Activated CD4-positive, alpha-beta memory T cell treated with anti-CD3 and anti-CD28 coated beads for 36 hours (primary cell): ENCODE measurements around the gene AOC3. TPM values are rescaled to one million over a fixed set of nuclear protein-coding genes. Genes with fewer than 3 reads are reported as not detected.
"Not testable (repeated sequence)": the region's sequence is repeated elsewhere in the genome, so short reads cannot be mapped to it uniquely, and the experiment has no call there.

Experiments used
- CTCF ChIA-PET: fragments of 350-600 bp; sonication (Branson Sonifier 250); formaldehyde crosslinking; loops from one replicate; lab custom pipeline; 2021; ENCODE audit warnings: antibody characterized with exemption, inconsistent platforms; lab: Charles Lee
- POLR2A ChIA-PET: fragments of 350-600 bp; sonication (Branson Sonifier 250); formaldehyde crosslinking; loops from one replicate; lab custom pipeline; 2021; ENCODE audit warnings: antibody characterized with exemption; lab: Charles Lee
- DNase-seq: peaks from one replicate; pipeline ENCODE4 v3.0.0-alpha.2; 2020
- H3K27ac Mint-ChIP-seq: one replicate; pipeline ENCODE4 v1.8.0; 2021; ENCODE audit warnings: mixed read lengths
- H3K27me3 Mint-ChIP-seq: one replicate; pipeline ENCODE4 v1.8.0; 2021; ENCODE audit warnings: mixed read lengths
- H3K36me3 Mint-ChIP-seq: one replicate; pipeline ENCODE4 v1.8.0; 2021; ENCODE audit warnings: mixed read lengths
- H3K4me1 Mint-ChIP-seq: one replicate; pipeline ENCODE4 v1.8.0; 2021; ENCODE audit warnings: low read depth, mixed read lengths
- H3K4me3 Mint-ChIP-seq: one replicate; pipeline ENCODE4 v1.8.0; 2021; ENCODE audit warnings: mild to moderate bottlenecking, mixed read lengths
- H3K9me3 Mint-ChIP-seq: one replicate; pipeline ENCODE4 v1.8.0; 2021; ENCODE audit warnings: mixed read lengths
- intact Hi-C: fragments of 100-400 bp; cut with micrococcal nuclease; formaldehyde crosslinking; loops from one replicate; pipeline ENCODE4 v1.15.1; 2023
- total RNA-seq, 2 experiments: library from RNA; stranded (reverse); gene quantifications; one replicate each; pipeline ENCODE4 v1.2.3, GENCODE V29; 2021

The AOC3 gene
- total RNA-seq, 2 experiments from 2014 or later, result 1.6 to 2.0 TPM

DNA sequence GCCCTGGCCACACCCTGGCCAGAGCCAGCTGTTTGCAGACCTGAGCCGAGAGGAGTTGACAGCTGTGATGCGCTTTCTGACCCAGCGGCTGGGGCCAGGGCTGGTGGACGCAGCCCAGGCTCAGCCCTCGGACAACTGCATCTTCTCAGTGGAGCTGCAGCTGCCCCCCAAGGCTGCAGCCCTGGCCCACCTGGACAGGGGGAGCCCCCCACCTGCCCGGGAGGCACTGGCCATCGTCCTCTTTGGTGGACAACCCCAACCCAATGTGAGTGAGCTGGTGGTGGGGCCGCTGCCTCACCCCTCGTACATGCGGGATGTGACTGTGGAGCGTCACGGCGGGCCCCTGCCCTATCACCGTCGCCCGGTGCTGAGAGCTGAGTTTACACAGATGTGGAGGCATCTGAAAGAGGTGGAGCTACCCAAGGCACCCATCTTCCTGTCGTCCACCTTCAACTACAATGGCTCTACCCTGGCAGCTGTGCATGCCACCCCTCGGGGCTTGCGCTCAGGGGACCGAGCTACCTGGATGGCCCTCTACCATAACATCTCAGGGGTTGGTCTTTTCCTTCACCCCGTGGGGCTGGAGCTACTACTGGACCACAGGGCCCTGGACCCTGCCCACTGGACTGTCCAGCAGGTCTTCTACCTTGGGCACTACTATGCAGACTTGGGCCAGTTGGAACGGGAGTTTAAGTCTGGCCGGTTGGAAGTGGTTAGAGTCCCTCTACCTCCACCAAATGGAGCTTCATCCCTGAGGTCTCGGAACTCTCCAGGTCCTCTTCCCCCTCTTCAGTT is 6.0 kb upstream of the AOC3 start:
- H3K4me1 Mint-ChIP-seq, result peaks cover 16% of the 10 kb centered on the region
- no peak for DNase-seq
- CTCF ChIA-PET, result interaction anchor here (0.7 to 5.0 kb wide), 9 partner anchors 10 to 153 kb away, joined by 3 to 25 read pairs (median 5); partner anchors contain the start of genes BECN1, PSME3 and RPL27
- H3K4me3 Mint-ChIP-seq, result no peak overlapping the region
- H3K9me3 Mint-ChIP-seq, result no peaks in the 10 kb centered on the region
- no peak overlapping the region for H3K27ac Mint-ChIP-seq
- no peaks in the 10 kb centered on the region for H3K27me3 Mint-ChIP-seq
- H3K36me3 Mint-ChIP-seq, result peaks cover 36% of the 10 kb centered on the region
- intact Hi-C loops, result loop anchor here (5.0 kb wide), 1 partner anchor 137 kb away; the partner anchor contains the start of genes PTGES3L and RUNDC1
- POLR2A ChIA-PET, result interaction anchor here (0.6 to 2.5 kb wide), 5 partner anchors 11 to 280 kb away, joined by 3 to 12 read pairs (median 3); partner anchors contain the start of genes BRCA1 and RPL27

DNA sequence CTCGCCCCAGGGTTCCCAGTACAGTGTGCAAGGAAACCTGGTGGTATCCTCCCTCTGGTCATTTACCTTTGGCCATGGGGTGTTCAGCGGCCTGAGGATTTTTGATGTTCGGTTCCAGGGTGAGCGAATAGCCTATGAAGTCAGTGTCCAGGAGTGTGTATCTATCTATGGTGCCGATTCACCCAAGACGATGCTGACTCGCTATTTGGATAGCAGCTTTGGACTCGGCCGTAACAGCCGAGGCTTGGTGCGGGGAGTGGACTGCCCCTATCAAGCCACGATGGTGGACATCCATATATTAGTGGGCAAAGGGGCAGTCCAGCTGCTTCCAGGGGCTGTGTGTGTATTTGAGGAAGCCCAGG is 5.5 kb upstream of the AOC3 start:
- no peak overlapping the region for H3K27ac Mint-ChIP-seq
- intact Hi-C loops, result loop anchor here (5.0 kb wide), 1 partner anchor 137 kb away; the partner anchor contains the start of genes PTGES3L and RUNDC1
- ChIA-PET CTCF (interaction anchor here (0.7 to 5.0 kb wide), 7 partner anchors 12 to 152 kb away, joined by 3 to 25 read pairs (median 6); partner anchors contain the start of genes BECN1, PSME3 and RPL27), POLR2A (interaction anchor here (0.6 to 2.5 kb wide), 7 partner anchors 10 to 279 kb away, joined by 3 to 12 read pairs (median 3); partner anchors contain the start of genes BRCA1 and RPL27)
- DNase-seq, result no peak
- peaks cover 34% of the 10 kb centered on the region for H3K36me3 Mint-ChIP-seq
- no peaks in the 10 kb centered on the region for H3K9me3 Mint-ChIP-seq
- H3K4me1 Mint-ChIP-seq, result peaks cover 16% of the 10 kb centered on the region
- no peaks in the 10 kb centered on the region for H3K27me3 Mint-ChIP-seq
- no peak overlapping the region for H3K4me3 Mint-ChIP-seq

- no peaks in the 10 kb centered on the region for H3K9me3 Mint-ChIP-seq
- ChIA-PET POLR2A (interaction anchor here (0.6 to 2.5 kb wide), 6 partner anchors 10 to 279 kb away, joined by 3 to 12 read pairs (median 3); partner anchors contain the start of genes BRCA1 and RPL27), CTCF (interaction anchor here (0.7 to 5.0 kb wide), 7 partner anchors 13 to 152 kb away, joined by 3 to 25 read pairs (median 6); partner anchors contain the start of genes BECN1, PSME3 and RPL27)
- H3K27ac Mint-ChIP-seq, result peak overlapping the region; percentile 14
- DNase-seq, result peak; percentile 83
- no peaks in the 10 kb centered on the region for H3K27me3 Mint-ChIP-seq
- H3K4me3 Mint-ChIP-seq, result no peak overlapping the region
- intact Hi-C loops, result loop anchor here (5.0 kb wide), 1 partner anchor 136 kb away; the partner anchor contains the start of genes PTGES3L and RUNDC1
- peaks cover 32% of the 10 kb centered on the region for H3K36me3 Mint-ChIP-seq
- H3K4me1 Mint-ChIP-seq, result peaks cover 16% of the 10 kb centered on the region
Measured at GRCh38 chr17:42845918-42846593, 4.9 kb upstream of the AOC3 start.

DNA sequence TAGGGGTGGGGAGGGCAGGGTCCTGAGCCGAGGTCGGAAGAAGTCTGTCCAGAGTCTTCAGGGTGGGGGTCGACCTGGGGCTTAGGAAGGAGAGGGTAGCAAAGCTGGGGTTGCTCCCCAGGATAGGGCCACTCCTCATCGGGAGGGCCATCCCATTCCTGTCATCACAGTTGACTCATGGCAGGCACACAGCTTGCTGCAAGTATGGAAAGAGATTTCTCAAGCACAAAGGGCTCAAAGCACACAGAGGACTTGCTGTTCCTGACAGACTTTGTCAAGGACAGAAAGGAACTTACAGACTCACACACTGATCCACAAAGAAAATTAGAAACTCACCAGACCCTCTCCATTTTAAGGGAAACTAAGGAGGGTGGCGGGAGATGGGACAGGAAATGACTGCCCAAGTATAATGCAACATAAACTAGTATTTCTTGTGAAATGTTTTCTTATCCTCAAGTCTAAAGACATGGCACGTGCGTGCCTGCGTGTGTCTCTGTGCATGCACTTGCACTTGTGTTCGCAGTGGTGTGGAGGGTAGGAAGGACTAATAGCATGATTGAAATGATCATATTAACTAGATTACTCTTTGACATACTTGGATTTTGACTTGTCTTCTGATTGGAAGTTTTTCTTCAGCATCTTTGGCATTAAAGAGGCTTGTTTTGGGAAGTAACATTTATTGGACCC is 4.3 kb upstream of the AOC3 start:
- H3K27ac Mint-ChIP-seq, result no peak overlapping the region
- H3K4me1 Mint-ChIP-seq, result peaks cover 16% of the 10 kb centered on the region
- no peak for DNase-seq
- H3K27me3 Mint-ChIP-seq, result no peaks in the 10 kb centered on the region
- no peak overlapping the region for H3K4me3 Mint-ChIP-seq
- intact Hi-C loops, result loop anchor here (5.0 kb wide), 1 partner anchor 136 kb away; the partner anchor contains the start of genes PTGES3L and RUNDC1
- no peaks in the 10 kb centered on the region for H3K9me3 Mint-ChIP-seq
- ChIA-PET CTCF (interaction anchor here (1.2 to 5.0 kb wide), 5 partner anchors 23 to 151 kb away, joined by 4 to 25 read pairs (median 6); partner anchors contain the start of genes BECN1 and RPL27), POLR2A (interaction anchor here (1.0 to 2.5 kb wide), 4 partner anchors 11 to 134 kb away, joined by 3 to 12 read pairs (median 5); no protein-coding TSS in a partner anchor)
- peaks cover 27% of the 10 kb centered on the region for H3K36me3 Mint-ChIP-seq

GRCh38 chr17:42848093-42848492 is 2.9 kb upstream of the AOC3 start:
- no peaks in the 10 kb centered on the region for H3K9me3 Mint-ChIP-seq
- H3K27ac Mint-ChIP-seq, result no peak overlapping the region
- H3K4me1 Mint-ChIP-seq, result peaks cover 16% of the 10 kb centered on the region
- intact Hi-C loops, result loop anchor here (5.0 kb wide), 1 partner anchor 134 kb away; the partner anchor contains the start of genes PTGES3L and RUNDC1
- no peak overlapping the region for H3K4me3 Mint-ChIP-seq
- CTCF ChIA-PET, result interaction anchor here (0.7 to 1.7 kb wide), 2 partner anchors 32 to 81 kb away, joined by 3 to 4 read pairs; no protein-coding TSS in a partner anchor
- H3K27me3 Mint-ChIP-seq, result no peaks in the 10 kb centered on the region
- peaks cover 21% of the 10 kb centered on the region for H3K36me3 Mint-ChIP-seq
- POLR2A ChIA-PET, result no interaction called here
- DNase-seq, result no peak

DNA sequence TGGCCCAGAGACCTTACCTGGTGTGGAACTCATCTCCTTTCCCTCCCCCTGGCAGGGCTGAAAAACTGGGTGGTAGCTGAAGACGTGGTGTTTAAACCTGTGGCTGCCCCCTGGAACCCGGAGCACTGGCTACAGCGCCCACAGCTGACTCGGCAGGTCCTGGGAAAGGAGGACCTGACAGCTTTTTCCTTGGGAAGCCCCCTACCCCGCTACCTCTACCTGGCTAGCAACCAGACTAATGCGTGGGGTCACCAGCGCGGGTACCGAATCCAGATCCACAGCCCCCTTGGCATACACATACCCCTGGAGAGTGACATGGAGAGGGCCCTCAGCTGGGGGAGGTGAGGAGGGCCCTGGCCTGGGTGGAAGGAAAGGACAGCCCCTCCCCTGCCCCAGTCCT is 2.0 kb upstream of the AOC3 start:
- Mint-ChIP-seq H3K9me3 (no peaks in the 10 kb centered on the region), H3K4me1 (peaks cover 16% of the 10 kb centered on the region), H3K36me3 (peaks cover 14% of the 10 kb centered on the region), H3K27me3 (peaks cover 1% of the 10 kb centered on the region), H3K27ac (no peak overlapping the region), H3K4me3 (no peak overlapping the region)
- CTCF ChIA-PET, result no interaction called here
- no peak for DNase-seq
- intact Hi-C loops, result loop anchor here (5.0 kb wide), 1 partner anchor 133 kb away; the partner anchor contains the start of genes PTGES3L and RUNDC1
- POLR2A ChIA-PET, result no interaction called here

DNA sequence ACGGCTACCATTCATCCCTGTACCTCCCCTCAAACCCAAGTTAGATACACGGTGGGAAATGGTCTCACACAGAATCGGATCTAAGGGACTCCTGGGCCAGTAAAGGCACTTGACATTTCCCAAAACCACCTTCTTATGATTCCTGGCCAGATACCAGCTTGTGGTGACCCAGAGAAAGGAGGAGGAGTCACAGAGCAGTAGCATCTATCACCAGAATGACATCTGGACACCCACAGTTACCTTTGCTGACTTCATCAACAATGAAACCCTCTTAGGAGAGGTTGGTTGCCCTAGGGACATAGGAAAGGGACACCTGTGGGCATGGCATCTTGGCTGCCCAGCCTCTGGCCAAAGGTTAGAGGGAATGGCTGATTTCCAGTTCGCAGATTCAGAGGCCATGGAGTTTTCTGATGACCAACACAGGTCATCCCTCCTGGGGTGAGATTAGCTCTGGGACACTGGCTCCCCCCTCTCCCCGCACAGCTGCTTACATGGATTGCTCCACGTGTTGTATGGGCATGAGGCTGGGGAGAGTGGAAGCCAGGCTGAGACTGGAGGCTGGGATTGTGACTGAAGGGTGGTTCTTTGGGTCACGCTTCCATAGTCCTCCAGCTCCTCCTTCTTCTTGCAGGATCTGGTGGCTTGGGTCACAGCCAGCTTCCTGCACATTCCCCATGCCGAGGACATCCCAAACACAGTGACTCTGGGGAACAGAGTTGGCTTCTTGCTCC is 1.4 kb upstream of the AOC3 start:
- H3K27ac Mint-ChIP-seq, result no peak overlapping the region
- no peak overlapping the region for H3K4me3 Mint-ChIP-seq
- POLR2A ChIA-PET, result no interaction called here
- intact Hi-C loops, result loop anchor here (5.0 kb wide), 1 partner anchor 133 kb away; the partner anchor contains the start of genes PTGES3L and RUNDC1
- CTCF ChIA-PET, result no interaction called here
- peaks cover 11% of the 10 kb centered on the region for H3K36me3 Mint-ChIP-seq
- H3K27me3 Mint-ChIP-seq, result peaks cover 1% of the 10 kb centered on the region
- peaks cover 16% of the 10 kb centered on the region for H3K4me1 Mint-ChIP-seq
- DNase-seq, result no peak
- no peaks in the 10 kb centered on the region for H3K9me3 Mint-ChIP-seq

DNA sequence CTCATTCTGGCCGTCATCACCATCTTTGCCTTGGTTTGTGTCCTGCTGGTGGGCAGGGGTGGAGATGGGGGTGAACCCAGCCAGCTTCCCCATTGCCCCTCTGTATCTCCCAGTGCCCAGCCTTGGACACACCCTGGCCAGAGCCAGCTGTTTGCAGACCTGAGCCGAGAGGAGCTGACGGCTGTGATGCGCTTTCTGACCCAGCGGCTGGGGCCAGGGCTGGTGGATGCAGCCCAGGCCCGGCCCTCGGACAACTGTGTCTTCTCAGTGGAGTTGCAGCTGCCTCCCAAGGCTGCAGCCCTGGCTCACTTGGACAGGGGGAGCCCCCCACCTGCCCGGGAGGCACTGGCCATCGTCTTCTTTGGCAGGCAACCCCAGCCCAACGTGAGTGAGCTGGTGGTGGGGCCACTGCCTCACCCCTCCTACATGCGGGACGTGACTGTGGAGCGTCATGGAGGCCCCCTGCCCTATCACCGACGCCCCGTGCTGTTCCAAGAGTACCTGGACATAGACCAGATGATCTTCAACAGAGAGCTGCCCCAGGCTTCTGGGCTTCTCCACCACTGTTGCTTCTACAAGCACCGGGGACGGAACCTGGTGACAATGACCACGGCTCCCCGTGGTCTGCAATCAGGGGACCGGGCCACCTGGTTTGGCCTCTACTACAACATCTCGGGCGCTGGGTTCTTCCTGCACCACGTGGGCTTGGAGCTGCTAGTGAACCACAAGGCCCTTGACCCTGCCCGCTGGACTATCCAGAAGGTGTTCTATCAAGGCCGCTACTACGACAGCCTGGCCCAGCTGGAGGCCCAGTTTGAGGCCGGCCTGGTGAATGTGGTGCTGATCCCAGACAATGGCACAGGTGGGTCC is 607 bp downstream of the AOC3 start:
- DNase-seq, POLR2A ChIA-PET, CTCF ChIA-PET, H3K9me3 Mint-ChIP-seq, H3K36me3 Mint-ChIP-seq, H3K4me3 Mint-ChIP-seq, intact Hi-C loops, H3K27ac Mint-ChIP-seq, H3K4me1 Mint-ChIP-seq, H3K27me3 Mint-ChIP-seq: not testable (repeated sequence)

GRCh38 chr17:42852351-42852750 is 1.4 kb downstream of the AOC3 start:
- H3K9me3 Mint-ChIP-seq, result no peaks in the 10 kb centered on the region
- H3K36me3 Mint-ChIP-seq, result peaks cover 3% of the 10 kb centered on the region
- ChIA-PET POLR2A (no interaction called here), CTCF (no interaction called here)
- H3K4me1 Mint-ChIP-seq, result no peaks in the 10 kb centered on the region
- DNase-seq, result no peak
- no peak overlapping the region for H3K27ac Mint-ChIP-seq
- H3K27me3 Mint-ChIP-seq, result peaks cover 1% of the 10 kb centered on the region
- intact Hi-C loops, result no loop called here
- no peak overlapping the region for H3K4me3 Mint-ChIP-seq

GRCh38 chr17:42853004-42853403 is 2.0 kb downstream of the AOC3 start:
- CTCF ChIA-PET, result no interaction called here
- Mint-ChIP-seq H3K9me3 (no peaks in the 10 kb centered on the region), H3K27ac (no peak overlapping the region), H3K4me3 (no peak overlapping the region), H3K36me3 (peaks cover 3% of the 10 kb centered on the region), H3K27me3 (peaks cover 1% of the 10 kb centered on the region), H3K4me1 (no peaks in the 10 kb centered on the region)
- no peak for DNase-seq
- POLR2A ChIA-PET, result interaction anchor here (0.6 kb wide), 1 partner anchor 28 kb away, joined by 3 read pairs; no protein-coding TSS in a partner anchor
- intact Hi-C loops, result no loop called here
